HG03039 (cell line): ENCODE measurements around the gene GFOD1.

ENCODE experiments used
- ATAC-seq: cut with Tn5 transposase; IDR thresholded peaks from one replicate; pipeline ENCODE4 v1.9.1; 2021; ENCODE audit warnings: mild to moderate bottlenecking, moderate library complexity; ENCODE audit not compliant: unreplicated experiment

GFOD1 gene

GRCh38 chr6:13487122-13488014, at the start of gene GFOD1:
TSS of gene GFOD1 (minus strand) at chr6:13487600. CDS start at chr6:13486890, 710 bp downstream.
- ATAC-seq = peak; percentile 77

- ATAC-seq = no peak
These were observed 49.6 kb upstream of the GFOD1 start for GRCh38 chr6:13536796-13537526.

- no peak for ATAC-seq
These were observed 47.9 kb upstream of the GFOD1 start for GRCh38 chr6:13535306-13535705.

- ATAC-seq = no peak
These were observed 47.1 kb upstream of the GFOD1 start for GRCh38 chr6:13534536-13534935.

GRCh38 chr6:13531956-13532355, 44.6 kb upstream of the GFOD1 start:
- no peak for ATAC-seq

GRCh38 chr6:13528777-13529343, 41.5 kb upstream of the GFOD1 start:
- ATAC-seq = no peak

GRCh38 chr6:13528232-13528631, 40.8 kb upstream of the GFOD1 start:
- ATAC-seq = no peak

GRCh38 chr6:13527671-13528056, 40.3 kb upstream of the GFOD1 start:
- no peak for ATAC-seq

- ATAC-seq = no peak
These were observed 39.6 kb upstream of the GFOD1 start for GRCh38 chr6:13526727-13527670.

GRCh38 chr6:13526357-13526726, 38.9 kb upstream of the GFOD1 start:
- ATAC-seq = no peak

- no peak for ATAC-seq
These were observed 37.6 kb upstream of the GFOD1 start for GRCh38 chr6:13524801-13525508.

GRCh38 chr6:13523826-13524622, 36.6 kb upstream of the GFOD1 start:
- ATAC-seq = no peak

GRCh38 chr6:13522656-13523055, 35.3 kb upstream of the GFOD1 start:
- no peak for ATAC-seq

GRCh38 chr6:13519839-13520238, 32.4 kb upstream of the GFOD1 start:
- no peak for ATAC-seq

- ATAC-seq = no peak
These were observed 29.7 kb upstream of the GFOD1 start for GRCh38 chr6:13517116-13517515.

- ATAC-seq = no peak
These were observed 28.5 kb upstream of the GFOD1 start for GRCh38 chr6:13515912-13516311.

GRCh38 chr6:13513626-13514502, 26.5 kb upstream of the GFOD1 start:
- ATAC-seq = no peak

- no peak for ATAC-seq
These were observed 25.5 kb upstream of the GFOD1 start for GRCh38 chr6:13512900-13513299.
